Stomach smooth muscle (tissue), 2 donors: ENCODE data around the gene BCL7C.
"Not testable (repeated sequence)": the region's sequence is repeated elsewhere in the genome, so short reads cannot be mapped to it uniquely, and the experiment has no call there.

ENCODE experiments used
- H3K27ac ChIP-seq: one replicate; pipeline ENCODE4 v1.7.0; 2013; ENCODE audit warnings: mild to moderate bottlenecking, low read length, inconsistent platforms
- H3K27me3 ChIP-seq, 2 donors: one replicate each; pipeline ENCODE4 v1.7.0; 2013; ENCODE audit warnings: low read length in 2 of 2; ENCODE audit not compliant: insufficient read depth in 2 of 2, control insufficient read depth in 1 of 2
- H3K36me3 ChIP-seq, 2 donors: one replicate each; pipeline ENCODE4 v1.7.0; 2013; ENCODE audit warnings: low read length in 2 of 2; ENCODE audit not compliant: control insufficient read depth in 2 of 2, insufficient read depth in 2 of 2
- H3K4me1 ChIP-seq: one replicate; pipeline ENCODE4 v1.7.0; 2013; ENCODE audit warnings: low read length; ENCODE audit not compliant: control insufficient read depth, insufficient read depth
- H3K4me3 ChIP-seq, 2 donors: one replicate each; pipeline ENCODE4 v1.7.0; 2013; ENCODE audit warnings: low read length in 2 of 2
- H3K9ac ChIP-seq, 2 donors: one replicate each; pipeline ENCODE4 v1.7.0; 2013; ENCODE audit warnings: low read length in 2 of 2, mild to moderate bottlenecking in 1 of 2
- H3K9me3 ChIP-seq, 2 donors: one replicate each; pipeline ENCODE4 v1.7.0; 2013; ENCODE audit warnings: low read length in 2 of 2; ENCODE audit not compliant: control insufficient read depth in 2 of 2
- donor health status: healthy.
- donor health status: Pancreatic carcinoma.

The BCL7C gene

DNA sequence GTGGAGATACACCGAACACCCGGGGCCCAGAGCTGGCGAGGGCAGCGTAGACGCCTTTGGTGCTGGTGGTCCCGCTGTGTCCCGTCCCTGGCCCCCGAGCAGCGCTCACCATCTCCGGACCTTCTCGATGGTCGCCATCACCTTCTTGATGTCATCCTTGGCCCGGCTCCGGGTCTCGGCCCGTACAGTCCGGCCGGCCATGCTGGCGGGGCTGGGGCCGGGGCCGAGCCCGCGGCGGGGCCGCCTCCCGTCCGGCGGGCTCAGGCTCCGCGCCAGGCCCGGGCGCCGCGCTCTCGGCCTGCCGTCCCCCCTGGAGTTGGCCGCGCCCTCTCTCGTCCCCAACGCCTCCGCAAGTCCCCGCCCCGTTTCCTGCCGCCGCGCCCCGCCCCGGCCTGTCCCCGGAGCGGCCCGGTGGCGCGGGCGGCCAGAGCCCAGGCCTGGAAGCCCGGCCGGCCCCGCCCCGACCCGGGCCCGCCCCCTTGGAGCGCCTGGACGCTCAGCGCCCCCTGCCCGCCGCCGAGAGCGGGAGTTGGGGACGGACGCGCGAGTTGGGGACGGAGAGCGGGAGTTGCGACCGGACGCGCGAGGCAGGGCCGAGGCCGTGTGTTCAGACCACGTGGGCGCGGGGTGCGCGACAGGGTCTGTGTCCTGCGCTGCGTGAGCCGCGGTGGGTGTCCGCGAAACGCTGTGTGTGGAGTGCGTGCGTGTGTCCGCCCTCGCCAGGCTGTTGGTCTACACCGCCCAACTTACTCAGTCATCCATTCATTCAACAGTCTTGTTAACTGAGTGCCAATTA, at the start of gene BCL7C:
BCL7C (minus strand) TSS at position 334 of the 796 bp plus-strand sequence; CDS start at position 201, 133 bp downstream.
- Histone ChIP-seq H3K27me3 (no peaks in the 10 kb centered on the region), H3K36me3 (peaks cover 4 to 10% of the 10 kb centered on the region in 2 donors), H3K9ac (peak within 1 kb of the TSS; percentile 82 to 98), H3K4me3 (peak within 1 kb of the TSS; percentile 63 to 94), H3K9me3 (no peaks in the 10 kb centered on the region), H3K27ac (peak within 1 kb of the TSS; percentile 99), H3K4me1 (peaks cover 45% of the 10 kb centered on the region)

DNA sequence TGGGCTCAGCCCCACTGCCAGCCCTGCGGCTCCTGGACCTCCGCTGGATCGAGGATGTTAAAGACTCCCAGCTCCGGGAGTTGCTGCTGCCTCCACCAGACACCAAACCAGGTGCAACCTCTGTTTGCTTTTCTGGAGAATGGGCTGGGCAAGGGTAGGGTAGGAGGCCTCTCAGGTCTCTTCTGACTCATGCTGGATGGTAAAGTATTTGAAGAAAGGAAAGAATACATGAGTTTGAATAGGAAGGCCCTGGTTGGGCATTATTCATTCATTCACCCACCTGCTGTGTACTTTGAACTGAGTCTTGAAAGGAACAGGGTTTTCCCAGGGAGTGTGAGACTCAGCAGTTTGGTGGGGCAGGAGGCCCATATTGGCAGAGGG, 48.5 kb upstream of the BCL7C start:
- Histone ChIP-seq H3K27ac (no peak overlapping the region), H3K36me3 (peaks cover 6 to 15% of the 10 kb centered on the region in 2 donors), H3K9ac (no peak overlapping the region), H3K27me3 (no peaks in the 10 kb centered on the region), H3K4me1 (peaks cover 15% of the 10 kb centered on the region), H3K4me3 (no peak overlapping the region), H3K9me3 (no peaks in the 10 kb centered on the region)

- peaks cover 6 to 15% of the 10 kb centered on the region in 2 donors for H3K36me3 ChIP-seq
- H3K9ac ChIP-seq = no peak overlapping the region
- no peak overlapping the region for H3K27ac ChIP-seq
These were observed 47.9 kb upstream of the BCL7C start for GRCh38 chr16:30941600-30942425.

DNA sequence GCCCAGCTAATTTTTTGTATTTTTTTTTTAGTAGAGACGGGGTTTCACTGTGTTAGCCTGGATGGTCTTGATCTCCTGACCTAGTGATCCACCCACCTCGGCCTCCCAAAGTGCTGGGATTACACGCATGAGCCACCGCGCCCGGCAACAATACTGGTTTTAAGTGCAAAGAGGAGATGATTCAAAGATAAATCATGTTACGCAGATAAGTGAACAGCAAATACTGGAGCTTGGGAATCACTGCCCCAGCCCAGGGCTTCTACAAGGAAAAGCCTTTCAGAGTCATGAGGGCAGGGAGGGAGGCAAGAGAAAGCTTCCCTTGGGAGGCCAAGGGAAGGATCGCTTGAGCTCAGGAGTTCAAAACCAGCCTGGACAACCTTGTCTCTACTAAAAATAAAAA, 45.7 kb upstream of the BCL7C start:
- not testable (repeated sequence) for H3K9me3 ChIP-seq, H3K9ac ChIP-seq, H3K4me3 ChIP-seq, H3K27ac ChIP-seq, H3K27me3 ChIP-seq
- H3K4me1 ChIP-seq = peaks cover 16% of the 10 kb centered on the region
- peaks cover 9 to 20% of the 10 kb centered on the region in 2 donors for H3K36me3 ChIP-seq

More at GRCh38 chr16:30941600-30942425, 47.9 kb upstream of the BCL7C start:
- Histone ChIP-seq H3K4me1 (peaks cover 16% of the 10 kb centered on the region), H3K27me3 (no peaks in the 10 kb centered on the region), H3K4me3 (no peak overlapping the region), H3K9me3 (no peaks in the 10 kb centered on the region)

- Histone ChIP-seq H3K27me3 (no peaks in the 10 kb centered on the region), H3K4me3 (no peak overlapping the region), H3K9ac (no peak overlapping the region), H3K27ac (no peak overlapping the region), H3K36me3 (peaks cover 6 to 13% of the 10 kb centered on the region in 2 donors), H3K4me1 (peaks cover 16% of the 10 kb centered on the region), H3K9me3 (no peaks in the 10 kb centered on the region)
These were observed 43.8 kb upstream of the BCL7C start for GRCh38 chr16:30937692-30938091.

DNA sequence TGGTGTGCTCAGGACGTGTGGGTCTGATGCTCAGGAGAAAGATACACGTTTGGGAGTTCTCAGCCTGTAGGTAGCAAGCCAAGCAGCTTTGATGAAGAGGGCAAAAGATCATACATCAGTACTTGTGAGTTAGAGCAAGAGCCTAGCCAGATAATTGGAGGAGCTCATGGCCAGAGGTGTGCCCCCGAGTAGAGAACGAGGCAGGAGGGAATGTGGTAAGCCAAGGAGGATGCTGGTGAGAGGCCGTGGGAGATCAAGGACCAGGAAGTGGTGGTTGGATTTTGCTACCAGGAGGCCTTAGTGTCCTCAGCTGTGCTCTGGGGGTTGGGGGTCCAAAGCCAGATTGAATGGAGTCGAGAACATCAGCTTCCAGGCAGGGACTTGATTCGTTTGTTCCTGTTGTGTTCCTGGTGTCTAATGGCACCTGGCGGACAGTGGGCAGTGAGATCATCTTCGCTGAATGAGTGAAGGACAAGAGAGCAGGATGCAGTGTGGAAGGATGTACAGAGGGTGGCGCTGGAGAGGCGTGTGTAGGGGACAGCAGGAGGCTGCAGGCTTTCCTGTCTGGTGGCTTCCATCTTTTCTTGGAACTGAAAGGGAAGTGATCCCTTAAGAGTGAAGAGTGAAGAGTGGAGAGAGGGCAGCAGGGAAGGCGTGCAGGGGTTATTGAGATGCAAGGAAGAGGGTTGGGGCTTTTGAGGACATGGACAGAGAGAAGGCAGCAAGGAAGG, 41.1 kb upstream of the BCL7C start:
- Histone ChIP-seq H3K9me3 (no peaks in the 10 kb centered on the region), H3K27me3 (no peaks in the 10 kb centered on the region), H3K9ac (no peak overlapping the region), H3K4me3 (no peak overlapping the region), H3K27ac (no peak overlapping the region), H3K4me1 (peaks cover 7% of the 10 kb centered on the region), H3K36me3 (peaks cover 12 to 21% of the 10 kb centered on the region in 2 donors)

DNA sequence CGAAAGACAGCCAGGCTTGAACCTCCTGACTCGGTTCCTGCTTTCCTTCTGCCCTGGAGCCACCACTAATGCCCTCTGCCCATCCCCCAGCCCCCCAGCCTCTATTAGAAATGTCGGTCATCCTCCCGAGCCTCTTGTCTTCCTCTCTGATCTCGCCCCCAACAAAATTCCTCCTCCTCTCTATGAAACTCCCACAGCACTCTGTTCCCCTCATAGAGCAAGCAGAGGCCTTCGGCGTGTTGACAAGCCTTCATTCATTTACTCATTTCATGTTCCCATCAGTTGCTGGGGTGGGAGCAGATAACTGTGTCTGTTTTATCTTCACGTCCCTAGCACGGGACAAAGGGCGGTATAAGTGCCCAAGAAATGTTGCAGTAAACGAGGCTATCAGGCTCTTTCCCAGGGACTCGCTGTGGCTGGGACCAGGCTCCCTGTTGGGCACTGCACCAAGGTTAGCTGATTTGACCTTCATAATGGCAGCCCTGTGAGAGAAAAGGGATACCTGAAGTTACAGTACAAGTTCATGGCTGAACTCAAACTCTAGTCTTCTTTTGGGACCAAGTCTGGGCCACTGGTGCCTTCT, 37.3 kb upstream of the BCL7C start:
- Histone ChIP-seq H3K36me3 (peaks cover 16 to 19% of the 10 kb centered on the region in 2 donors), H3K4me1 (peaks cover 3% of the 10 kb centered on the region), H3K9me3 (no peaks in the 10 kb centered on the region), H3K9ac (no peak overlapping the region), H3K27ac (no peak overlapping the region), H3K27me3 (no peaks in the 10 kb centered on the region), H3K4me3 (no peak overlapping the region)

GRCh38 chr16:30930160-30930571, 36.3 kb upstream of the BCL7C start:
- Histone ChIP-seq H3K27me3 (no peaks in the 10 kb centered on the region), H3K4me3 (no peak overlapping the region), H3K4me1 (peaks cover 3% of the 10 kb centered on the region)

DNA sequence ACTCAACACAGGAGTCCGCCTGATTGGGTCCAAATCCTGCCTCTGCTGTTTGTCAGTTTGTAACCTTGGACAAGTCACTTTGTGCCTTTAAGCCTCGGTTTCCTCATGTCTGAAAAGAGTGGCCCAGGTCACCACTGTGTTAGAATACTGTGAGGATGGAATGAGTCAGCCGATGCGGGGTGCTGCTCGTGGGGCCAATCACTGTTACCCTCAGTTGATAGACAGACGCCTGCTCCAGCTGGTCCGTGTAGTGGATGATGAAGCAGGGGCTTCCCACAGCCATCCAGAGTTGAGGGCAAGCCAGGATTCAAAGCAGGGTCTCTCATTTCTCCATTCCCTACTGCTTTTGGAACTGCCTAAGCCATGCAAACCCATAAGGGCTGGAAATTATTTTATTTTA, 35.3 kb upstream of the BCL7C start:
- H3K4me1 ChIP-seq = peaks cover 11% of the 10 kb centered on the region
- no peaks in the 10 kb centered on the region for H3K9me3 ChIP-seq
- no peak overlapping the region for H3K27ac ChIP-seq

More at GRCh38 chr16:30930160-30930571, 36.3 kb upstream of the BCL7C start:
- peaks cover 13 to 15% of the 10 kb centered on the region in 2 donors for H3K36me3 ChIP-seq
- H3K27ac ChIP-seq = no peak overlapping the region
- H3K9ac ChIP-seq = no peak overlapping the region
- H3K9me3 ChIP-seq = no peaks in the 10 kb centered on the region

DNA sequence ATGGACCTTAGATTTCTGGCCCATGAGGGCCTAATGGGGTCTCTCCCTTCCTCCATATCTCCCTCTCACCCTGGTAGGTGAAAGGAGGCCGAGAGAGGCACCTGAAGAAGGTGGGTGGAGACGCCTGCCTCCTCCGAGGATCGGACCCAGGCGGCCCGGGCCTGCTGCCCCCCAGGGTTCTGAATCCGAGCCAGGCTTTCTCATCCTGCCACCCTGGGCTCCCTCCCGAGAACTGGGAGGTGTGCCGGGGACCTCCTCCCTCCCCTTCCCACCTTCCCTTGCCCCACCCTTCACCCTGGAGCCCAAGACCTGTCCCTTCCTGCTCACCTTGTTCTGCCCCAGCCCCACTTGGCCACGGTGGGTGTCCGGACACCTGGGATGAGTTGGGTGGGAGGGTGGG, 34.5 kb upstream of the BCL7C start:
- H3K36me3 ChIP-seq = peaks cover 13 to 14% of the 10 kb centered on the region in 2 donors

More for the DNA sequence above, 35.3 kb upstream of the BCL7C start:
- Histone ChIP-seq H3K36me3 (peaks cover 13 to 14% of the 10 kb centered on the region in 2 donors), H3K4me3 (no peak overlapping the region), H3K9ac (no peak overlapping the region), H3K27me3 (no peaks in the 10 kb centered on the region)

More for the DNA sequence above, 34.5 kb upstream of the BCL7C start:
- H3K27me3 ChIP-seq = no peaks in the 10 kb centered on the region
- peaks cover 12% of the 10 kb centered on the region for H3K4me1 ChIP-seq
- no peak overlapping the region for H3K27ac ChIP-seq
- no peak overlapping the region for H3K9ac ChIP-seq
- H3K4me3 ChIP-seq = no peak overlapping the region
- H3K9me3 ChIP-seq = no peaks in the 10 kb centered on the region
